Epidermal melanocyte (primary cell): ENCODE data around the gene TOMM34.

Experiments used
- DNase-seq: peaks from one replicate; pipeline ENCODE4 v3.0.0; 2011; ENCODE audit warnings: low spot score; ENCODE audit not compliant: insufficient read length

Gene TOMM34

DNA sequence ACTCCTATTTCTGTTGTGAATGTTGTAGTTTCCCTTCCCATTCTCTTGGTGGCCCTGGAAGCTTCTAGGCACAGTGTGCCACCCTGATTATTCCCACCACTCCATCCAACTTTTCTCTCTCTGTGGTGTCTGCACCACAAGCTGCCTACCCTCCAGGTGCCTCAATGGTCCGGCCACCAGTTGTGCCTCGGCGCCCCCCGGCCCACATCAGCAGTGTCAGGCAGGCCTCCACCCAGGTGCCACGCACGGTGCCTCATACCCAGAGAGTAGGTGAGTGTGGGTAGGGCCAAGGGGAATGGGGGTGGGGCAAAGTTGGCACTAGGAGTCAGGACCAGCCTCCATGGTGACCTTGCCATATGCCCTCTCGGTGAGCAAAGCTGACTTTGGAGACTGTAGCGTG lies 27.3 kb downstream of the TOMM34 start:
- no peak for DNase-seq

DNA sequence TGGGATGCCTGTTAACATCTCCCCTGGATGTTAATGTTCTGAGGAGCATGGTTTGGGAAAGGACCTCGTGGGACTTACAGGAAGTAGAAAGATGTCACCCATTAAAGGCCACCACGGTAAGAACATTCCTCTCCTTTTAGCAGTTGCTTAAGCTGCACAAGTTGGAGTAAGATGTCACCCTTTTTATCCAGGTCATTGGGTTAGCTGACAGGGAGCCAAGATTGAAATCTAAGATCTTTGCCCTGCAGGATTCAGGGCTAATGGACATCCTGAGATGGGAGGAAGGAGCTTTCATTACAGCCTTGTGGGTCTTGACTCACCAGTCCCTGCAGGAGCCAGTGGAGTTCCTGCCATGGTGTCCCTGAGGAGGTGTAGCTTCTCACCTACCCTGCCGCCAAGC lies 28.3 kb downstream of the TOMM34 start:
- no peak for DNase-seq

DNA sequence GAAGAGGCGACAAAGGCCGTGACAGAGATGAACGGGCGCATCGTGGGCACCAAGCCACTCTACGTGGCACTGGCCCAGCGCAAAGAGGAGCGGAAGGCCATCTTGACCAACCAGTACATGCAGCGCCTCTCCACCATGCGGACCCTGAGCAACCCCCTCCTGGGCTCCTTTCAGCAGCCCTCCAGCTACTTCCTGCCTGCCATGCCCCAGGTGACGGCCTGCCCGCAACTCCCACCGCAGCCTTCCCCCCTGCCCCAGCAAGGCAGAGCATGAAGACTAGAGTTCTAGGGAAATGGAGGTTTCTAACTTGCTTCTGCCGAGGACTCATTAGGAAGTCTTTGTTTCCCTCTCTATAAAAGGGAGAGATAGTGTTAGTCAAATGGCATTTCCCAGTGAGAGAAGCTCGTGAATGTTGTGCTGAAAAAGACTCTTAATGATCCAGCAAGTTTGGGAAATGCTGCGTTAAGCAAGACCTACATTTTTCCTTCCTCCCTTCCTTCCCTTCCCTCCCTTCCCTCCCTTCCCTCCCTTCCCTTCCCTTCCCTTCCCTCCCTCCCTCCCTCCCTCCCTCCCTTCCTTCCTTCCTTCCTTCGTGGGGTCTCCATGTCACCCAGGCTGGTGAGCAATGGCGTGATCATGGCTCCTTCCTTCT lies 29.6 kb downstream of the TOMM34 start:
- no peak for DNase-seq

DNA sequence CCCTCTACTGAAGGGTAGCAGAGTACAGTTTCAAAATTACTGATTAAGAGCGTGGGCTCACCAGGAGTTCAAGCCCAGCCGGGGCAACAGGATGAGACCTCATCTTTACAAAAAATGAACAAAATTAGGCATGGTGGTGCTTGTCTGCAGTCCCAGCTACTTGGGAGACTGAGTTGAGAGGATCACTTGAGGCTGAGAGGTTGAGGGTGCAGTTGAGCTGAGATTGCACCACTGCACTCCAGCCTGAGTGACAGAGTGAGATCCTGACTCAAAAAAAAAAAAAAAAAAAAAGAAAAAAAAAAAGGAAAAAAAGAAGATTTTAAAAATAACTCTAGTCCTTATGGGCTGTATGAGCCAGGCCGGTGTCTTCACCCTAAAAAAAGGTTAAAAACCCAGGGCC lies 31.6 kb downstream of the TOMM34 start:
- no peak for DNase-seq

DNA sequence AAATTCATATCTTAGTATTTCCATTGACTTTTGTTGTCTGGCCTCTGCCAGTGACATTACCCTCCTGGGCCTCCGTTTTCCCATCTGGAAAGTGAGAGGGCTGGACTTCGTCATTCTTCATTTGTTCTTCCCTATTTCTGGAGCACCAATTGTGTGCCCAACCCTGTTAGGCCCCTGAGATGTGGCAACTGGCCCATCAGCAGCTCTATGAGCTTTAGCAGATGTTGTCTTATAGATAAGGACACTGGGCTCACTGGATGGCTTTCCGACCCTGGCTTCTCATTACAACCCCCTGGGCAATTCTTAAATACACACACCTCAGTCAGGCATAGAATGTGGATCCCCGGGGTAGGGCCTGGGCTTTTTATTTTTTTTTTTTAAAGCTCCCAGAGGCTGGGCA lies 35.7 kb downstream of the TOMM34 start:
- no peak for DNase-seq

DNA sequence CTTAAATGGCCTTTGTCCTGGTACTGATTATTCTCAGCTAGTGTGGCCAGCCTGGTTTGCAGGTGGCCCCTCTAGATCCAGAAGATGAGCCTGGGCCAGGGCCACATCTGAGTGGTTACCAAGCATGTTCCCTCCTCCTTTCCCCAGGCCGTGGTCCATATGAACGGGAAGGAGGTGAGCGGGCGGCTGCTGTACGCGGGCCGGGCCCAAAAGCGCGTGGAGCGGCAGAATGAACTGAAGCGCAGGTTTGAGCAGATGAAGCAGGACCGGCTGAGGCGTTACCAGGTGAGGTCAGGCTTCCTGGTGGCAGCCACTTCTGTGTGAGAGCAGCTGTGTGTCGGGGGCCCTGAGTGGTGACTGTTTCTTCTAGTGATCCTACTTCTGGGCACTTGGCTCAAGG lies 38.8 kb downstream of the TOMM34 start:
- no peak for DNase-seq

DNA sequence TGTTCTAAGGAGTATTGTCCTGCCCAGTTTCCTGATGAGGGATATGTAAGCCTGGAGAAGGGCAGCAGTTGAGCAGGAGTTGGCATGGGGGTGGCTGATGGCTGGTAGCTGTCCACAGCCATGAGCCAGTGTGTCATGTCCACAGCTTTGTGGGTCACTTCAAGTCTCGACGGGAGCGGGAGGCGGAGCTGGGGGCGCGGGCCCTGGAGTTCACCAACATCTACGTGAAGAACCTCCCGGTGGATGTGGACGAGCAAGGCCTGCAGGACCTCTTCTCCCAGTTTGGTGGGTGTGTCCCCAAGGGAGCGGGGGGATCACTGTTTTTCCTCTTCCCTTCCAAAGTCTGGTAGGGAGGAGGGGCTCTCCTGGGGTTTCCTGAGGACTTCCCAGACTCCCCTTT lies 41.4 kb downstream of the TOMM34 start:
- no peak for DNase-seq

DNA sequence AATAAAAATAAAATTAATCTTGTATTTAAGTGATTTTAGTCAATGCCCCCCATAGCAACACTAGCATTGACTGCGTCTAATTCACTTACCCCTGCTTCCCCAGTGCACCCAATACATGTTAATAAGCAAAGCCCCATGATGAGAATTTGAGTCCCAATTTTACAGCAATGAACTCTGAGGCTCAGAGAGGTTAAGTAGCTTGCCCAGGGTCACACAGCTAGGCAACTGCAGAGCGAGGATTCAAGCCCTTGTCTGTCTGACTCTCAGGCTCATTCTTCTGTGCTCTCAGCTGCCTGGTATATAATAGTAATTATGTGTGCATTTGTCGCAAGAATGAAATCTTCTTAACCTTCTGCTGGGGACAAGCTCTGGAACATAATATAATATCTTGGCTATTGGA lies 41.9 kb downstream of the TOMM34 start:
- no peak for DNase-seq

DNA sequence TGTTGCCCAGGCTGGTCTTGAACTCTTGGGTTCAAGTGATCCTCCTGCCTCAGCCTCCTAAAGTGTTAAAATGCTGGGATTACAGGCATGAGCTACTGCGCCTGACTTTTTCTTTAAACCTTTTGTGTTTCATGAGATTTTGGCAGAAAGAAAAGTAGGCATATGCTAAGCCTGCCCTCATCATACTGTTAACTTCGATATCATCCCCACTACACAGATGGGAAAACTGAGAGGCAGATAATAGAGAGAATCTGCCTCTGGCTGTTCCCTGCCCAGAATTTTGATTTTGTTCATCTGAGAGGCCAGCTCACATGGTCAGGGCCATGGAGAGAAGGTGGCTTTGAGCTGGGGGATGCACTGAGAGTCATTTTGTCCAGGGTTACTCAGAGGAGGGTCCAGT lies 42.8 kb downstream of the TOMM34 start:
- DNase-seq = no peak

DNA sequence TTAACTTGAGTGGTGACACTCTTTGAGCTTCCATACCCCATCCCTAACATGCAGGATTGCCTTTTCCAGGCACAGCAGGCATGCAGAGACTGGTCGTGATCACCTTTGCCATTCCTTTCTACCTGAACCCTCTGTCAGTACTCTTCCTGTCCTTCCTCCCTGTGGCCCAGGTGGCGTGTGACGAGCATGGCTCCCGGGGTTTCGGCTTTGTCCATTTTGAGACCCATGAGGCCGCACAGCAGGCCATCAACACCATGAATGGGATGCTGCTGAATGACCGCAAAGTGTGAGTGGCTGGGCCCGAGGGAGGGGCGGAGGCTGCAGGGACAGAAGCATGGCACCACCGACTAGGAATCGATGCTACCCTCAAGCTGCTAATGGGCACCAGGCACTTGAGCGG lies 43.6 kb downstream of the TOMM34 start:
- DNase-seq = no peak

DNA sequence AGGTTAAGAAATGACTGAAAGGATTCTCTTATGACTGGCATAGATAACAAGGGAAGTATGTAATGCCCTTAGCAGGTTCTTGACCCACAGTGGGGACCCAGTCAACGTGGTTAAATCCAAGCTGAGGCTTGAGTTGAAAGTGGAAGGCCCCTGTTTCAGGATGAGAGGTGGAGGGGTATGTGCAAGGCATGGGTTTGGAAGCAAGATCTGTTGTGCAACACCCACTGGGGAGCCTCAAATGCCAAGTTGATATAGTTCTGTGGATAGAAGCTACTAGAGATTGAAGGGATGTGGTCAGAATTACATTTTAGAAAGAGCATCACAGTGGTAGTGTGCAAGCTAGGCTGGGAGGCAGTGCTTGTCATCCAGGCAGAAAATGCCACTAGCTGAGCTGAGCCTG lies 45.3 kb downstream of the TOMM34 start:
- DNase-seq = no peak

DNA sequence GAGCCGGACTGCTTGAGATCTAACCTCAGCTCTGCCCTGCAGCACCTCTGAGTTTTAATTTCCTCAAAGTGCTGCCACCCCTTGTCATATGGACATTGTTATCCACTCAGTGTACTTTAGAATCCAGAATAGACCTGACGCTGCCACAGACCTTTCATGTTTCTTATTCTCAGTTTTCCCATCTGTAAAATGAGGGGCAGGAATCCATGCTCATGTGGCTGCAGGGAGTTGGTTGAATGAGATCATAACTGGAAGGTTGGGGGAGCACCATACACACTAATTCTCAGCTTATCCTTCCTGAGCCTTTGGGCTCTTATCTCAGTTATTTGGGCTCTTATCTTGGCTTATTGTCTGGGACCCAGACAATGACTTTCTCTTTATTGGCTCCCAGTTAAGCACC lies 48.0 kb downstream of the TOMM34 start:
- DNase-seq = no peak

DNA sequence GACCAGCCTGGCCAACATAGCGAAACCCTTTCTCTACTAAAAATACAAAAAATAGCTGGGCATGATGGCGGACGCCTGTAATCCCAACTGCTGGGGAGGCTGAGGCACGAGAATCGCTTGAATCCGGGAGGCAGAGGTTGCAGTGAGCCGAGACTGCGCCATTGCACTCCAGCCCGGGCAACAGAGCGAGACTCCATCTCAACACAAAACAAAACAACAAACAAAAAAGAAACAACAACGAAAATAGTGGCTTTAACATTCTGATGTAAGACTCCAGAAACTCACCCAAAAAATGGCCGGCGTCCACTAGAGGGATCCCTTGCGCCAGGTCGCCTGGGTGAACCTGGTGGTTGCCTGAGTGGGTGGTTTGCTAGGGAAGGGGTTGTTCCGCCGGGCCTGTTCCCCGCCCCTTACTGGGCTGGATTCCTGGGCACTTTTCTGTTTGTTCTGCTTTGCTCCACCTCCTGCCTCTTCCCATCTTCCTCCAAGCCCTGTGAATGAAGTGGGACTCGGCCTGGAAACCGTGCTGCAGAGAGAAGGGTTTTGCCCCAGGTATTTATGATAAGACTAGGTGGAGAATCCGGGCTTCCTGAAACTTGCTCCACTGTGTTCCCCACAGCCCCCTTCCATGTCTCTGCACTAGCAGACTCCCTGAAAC lies 48.8 kb downstream of the TOMM34 start:
- DNase-seq = no peak

DNA sequence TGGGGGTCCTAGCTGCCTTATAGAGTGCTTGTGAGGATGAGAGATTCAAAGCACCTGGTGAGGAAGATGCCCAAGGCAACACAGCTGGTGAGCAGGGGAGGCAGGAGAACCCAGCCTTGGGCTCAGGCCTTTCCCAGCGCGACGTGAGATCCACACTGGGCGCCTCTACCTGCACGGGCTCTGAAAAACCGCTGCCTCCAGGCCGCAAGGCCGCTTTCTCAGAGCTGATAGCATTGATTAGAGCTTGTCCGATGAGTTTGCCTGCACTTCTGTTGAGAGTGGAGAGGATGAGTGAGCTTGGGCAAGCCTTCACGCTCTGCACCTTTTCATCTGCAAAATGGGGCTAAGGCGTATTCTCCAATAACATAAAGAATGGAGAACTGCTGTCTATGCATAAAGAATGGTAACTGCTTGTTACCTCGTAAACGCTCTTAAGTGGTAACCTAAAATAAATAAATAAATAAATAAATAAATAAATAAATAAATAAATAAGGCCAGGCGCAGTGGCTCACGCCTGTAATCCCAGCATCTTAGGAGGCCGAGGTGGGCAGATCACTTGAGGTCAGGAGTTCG lies 49.4 kb downstream of the TOMM34 start:
- DNase-seq = no peak

DNA sequence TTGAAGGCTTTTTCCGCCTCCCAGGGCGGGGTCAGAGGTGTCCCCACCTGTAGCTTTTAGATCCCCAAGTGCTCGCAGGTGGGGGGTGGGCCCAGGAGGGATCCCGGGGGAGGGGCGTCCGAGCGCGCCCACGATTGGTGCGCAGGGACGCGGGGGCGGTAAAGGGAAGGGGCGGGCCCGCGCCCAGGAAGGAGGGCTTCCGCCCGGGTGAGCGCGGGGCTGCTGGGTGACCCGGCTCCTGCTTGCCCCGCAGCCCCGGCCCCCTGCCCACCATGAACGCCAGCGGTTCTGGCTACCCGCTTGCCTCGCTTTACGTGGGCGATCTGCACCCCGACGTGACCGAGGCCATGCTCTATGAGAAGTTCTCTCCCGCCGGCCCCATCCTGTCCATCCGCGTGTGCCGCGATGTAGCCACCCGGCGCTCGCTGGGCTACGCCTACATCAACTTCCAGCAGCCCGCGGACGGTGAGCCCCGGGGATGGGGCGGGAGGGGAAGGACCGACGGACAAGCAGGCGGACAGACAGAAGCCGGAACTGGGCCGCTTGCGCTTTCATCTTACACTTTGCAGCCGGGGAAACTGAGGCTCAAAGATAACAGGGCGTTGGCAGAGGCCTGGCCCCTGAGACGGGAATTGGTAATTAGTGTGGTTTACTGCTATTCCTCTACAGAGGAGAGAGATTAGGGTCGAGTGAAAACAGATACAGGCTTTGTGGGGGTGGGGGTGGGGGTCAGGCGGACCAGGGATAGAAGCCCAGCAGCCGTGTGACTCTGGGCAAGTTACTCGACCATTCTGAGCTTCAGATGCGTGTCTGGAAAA lies 50.1 kb downstream of the TOMM34 start, which contains the start of gene PABPC1L:
Gene PABPC1L, plus strand, starts transcription at position 189 of the 818 bp plus-strand sequence. Its CDS starts 84 bp downstream, at position 273.
- DNase-seq = peak; percentile 59

DNA sequence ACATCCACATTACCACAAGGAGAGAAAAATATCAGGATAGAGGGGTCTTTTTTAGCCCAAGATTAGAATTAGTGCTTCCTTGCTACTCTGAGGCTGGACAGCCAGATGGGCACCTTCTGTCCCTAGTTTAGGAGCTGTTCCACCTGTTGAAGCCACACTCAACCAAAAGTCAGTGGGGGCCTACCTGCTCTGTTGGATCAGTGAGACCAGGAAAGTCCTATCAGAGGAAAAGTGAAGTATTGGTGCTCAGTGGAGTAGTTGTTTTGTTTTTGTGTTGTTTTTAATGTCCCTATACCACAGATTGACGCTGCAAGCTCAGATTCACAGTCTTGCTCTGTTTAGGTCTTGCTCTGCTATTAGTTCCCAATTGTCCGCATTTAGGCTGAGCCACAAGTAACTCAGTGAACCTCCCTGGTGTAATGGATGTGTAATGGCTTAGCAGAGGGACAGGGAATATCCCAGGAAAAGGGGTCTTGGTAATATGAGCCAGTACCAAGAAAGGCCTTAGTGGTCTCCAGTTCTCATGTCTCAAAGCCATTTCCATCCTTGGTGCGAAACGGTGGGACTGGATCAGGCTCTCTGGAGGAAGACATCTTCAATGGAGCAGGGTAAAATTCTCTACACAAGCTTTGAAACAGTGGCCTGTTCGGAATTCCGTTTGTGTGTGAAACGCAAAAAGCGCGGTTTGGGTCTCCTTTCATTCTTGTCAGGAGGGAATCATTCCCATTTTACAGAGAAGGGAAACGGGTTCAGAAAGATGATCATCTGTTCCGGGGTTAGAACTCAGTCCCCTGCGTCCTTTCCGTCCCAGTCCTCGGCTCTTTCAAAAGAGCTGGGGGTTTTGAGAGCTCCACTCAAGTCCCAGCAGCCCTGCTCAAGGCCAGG lies 51.0 kb downstream of the TOMM34 start:
- no peak for DNase-seq

DNA sequence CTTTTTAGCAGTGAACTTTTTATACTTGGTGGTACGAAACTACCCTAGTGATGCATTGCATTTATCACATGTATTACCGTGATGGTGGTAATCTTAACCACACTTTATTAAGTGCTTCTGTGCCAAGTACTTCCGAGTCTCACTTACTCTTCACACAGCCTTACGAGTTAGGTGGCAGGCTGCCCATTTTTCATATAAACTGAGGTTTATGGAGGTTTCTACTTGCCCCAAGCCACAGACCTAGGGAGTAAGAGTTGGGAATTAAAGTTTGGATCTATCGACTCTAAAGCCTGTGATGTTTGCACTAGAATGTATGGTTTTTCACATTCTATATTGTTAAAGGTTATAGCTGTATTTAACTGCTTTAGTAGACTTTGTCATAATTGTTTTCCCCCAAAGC lies 55.8 kb downstream of the TOMM34 start:
- DNase-seq = no peak

DNA sequence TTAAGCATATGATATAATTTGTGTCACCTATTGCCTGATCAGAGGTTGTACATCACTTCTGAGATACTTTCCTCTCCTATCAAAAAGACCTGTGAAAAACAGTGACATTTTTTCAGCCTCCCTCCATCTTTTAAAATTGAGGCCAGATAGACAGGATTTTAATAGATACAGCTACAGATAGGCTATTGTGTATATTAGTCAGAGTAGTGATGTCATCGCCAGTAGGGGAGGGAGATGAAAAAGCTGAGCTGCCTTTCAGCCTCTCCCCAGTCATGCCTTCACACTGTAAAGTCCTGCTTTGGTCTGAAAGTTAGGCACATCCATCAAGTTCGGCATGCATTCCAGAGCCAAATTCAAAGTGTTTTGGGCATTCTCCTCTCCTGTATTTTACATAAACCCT lies 58.2 kb downstream of the TOMM34 start:
- no peak for DNase-seq

DNA sequence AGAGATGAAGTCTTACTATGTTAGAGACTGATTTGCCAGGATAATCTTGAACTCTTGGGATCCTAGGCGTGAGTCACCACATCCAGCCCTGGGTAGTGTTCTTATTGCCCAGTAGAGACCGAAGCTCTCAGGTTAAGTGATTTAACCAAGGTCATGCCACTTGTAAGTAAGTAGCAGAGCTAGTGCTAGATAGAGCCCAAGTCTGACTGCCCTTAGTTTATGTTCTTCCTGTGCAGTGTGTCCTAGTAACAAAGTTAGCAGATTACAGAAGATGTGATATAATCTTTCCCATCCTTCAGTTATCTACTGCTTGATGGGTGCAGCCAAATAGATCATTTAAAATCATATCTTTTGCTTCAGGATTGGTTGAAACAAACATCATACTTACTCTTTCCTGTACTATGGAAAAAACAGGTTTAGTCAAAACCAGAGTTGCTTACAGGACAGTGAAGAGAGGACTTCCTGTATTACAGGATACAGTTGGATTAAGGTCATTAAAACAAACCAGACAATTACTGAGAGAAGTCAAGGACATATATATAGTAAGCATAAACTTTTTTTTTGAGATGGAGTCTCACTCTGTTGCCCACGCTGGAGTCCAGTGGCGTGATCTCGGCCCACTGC lies 59.9 kb downstream of the TOMM34 start:
- no peak for DNase-seq

DNA sequence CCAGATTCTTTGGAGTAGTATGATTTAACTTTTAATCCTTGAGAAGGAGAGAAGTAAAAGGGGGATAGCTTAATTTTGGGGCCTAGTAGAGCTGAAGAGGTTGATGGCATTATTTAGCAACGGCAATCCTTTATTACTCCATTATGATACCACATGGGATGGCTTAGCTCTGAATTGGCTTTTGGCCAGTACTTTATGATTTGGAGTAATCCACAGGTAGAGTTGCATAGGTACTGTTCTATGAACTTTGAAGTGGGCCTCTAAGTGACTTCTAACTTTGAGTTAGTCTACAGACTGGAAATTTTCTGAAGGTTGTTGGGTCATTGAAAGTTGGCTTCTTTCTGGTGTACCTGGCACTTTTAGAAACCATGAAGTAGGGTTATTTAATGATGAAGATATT lies 63.1 kb downstream of the TOMM34 start:
- no peak for DNase-seq

DNA sequence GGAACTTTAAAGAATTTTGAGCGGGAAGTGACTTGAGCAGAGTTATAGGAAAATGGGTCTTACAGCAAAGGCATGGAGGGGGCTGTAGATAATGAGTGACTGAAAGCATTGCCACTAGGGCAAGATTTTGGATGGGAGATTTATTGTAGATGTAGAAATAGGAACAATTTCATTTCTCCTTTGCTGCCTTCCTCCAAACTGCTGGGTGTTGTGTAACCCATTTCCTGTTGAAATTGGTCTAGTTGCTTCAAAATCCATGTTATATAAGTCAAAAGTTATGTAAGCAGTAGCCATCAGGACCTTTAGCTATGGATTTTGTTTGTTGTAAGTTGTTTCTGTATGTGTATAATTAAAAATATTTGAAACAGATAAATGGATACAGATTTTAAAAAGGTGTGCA lies 63.6 kb downstream of the TOMM34 start:
- DNase-seq = no peak
